Upper lobe of right lung (tissue), 1 donor: ENCODE data around the gene ZNF132. TPM values are rescaled to one million over a fixed set of nuclear protein-coding genes. Genes with fewer than 3 reads are reported as not detected.
"Not testable (repeated sequence)": the region's sequence is repeated elsewhere in the genome, so short reads cannot be mapped to it uniquely, and the experiment has no call there.

ENCODE experiments used
- ATAC-seq: fragments of 200-7000 bp; cut with Tn5 transposase; one replicate; pipeline ENCODE4 v1.9.1; 2020; ENCODE audit warnings: mild to moderate bottlenecking, moderate library complexity
- DNase-seq: peaks from one replicate; pipeline ENCODE4 v3.0.0-alpha.2; 2020
- H3K27ac ChIP-seq: fragments of 200-600 bp; one replicate; pipeline ENCODE4 v1.8.0; 2022
- H3K27me3 ChIP-seq: fragments of 200-600 bp; one replicate; pipeline ENCODE4 v1.8.0; 2022; ENCODE audit warnings: mild to moderate bottlenecking
- H3K36me3 ChIP-seq: fragments of 200-600 bp; one replicate; pipeline ENCODE4 v1.8.0; 2022
- H3K4me1 ChIP-seq: fragments of 200-600 bp; one replicate; pipeline ENCODE4 v1.8.0; 2022
- H3K4me3 ChIP-seq: fragments of 200-600 bp; one replicate; pipeline ENCODE4 v1.8.0; 2022; ENCODE audit warnings: mild to moderate bottlenecking
- H3K9me3 ChIP-seq: fragments of 200-600 bp; one replicate; pipeline ENCODE4 v1.8.0; 2022
- CTCF ChIP-seq: fragments of 200-600 bp; IDR thresholded peaks from one replicate; pipeline ENCODE4 v1.8.0; 2022; ENCODE audit warnings: antibody characterized with exemption
- intact Hi-C: fragments of 100-400 bp; cut with DNase I; formaldehyde crosslinking; loops from one replicate; pipeline ENCODE4 v1.11.0; 2022
- total RNA-seq: library from RNA; stranded (reverse); fragmentation: NEBNext Ultra II Directional; extraction: Animal tissue kit (Norgen Biotek cat#: 25700); gene quantifications from one replicate; pipeline ENCODE4 v1.2.1, GENCODE V29; 2021
- donor health status: DM: no; HTN: yes; CAD: no; lungs with severe emphysema.

The ZNF132 gene
- total RNA-seq, 1 donor from 2014 or later, result 5.1 TPM

- no peak overlapping the region for H3K4me3 ChIP-seq
- peaks cover 7% of the 10 kb centered on the region for H3K36me3 ChIP-seq
- no peak for TF ChIP-seq CTCF
- H3K27me3 ChIP-seq, result no peaks in the 10 kb centered on the region
- no peak for DNase-seq
- peaks cover 5% of the 10 kb centered on the region for H3K4me1 ChIP-seq
- H3K27ac ChIP-seq, result no peak overlapping the region
- no peak for ATAC-seq
- intact Hi-C loops, result no loop called here
- no peaks in the 10 kb centered on the region for H3K9me3 ChIP-seq
These were observed 16.2 kb upstream of the ZNF132 start for GRCh38 chr19:58456111-58456510.

GRCh38 chr19:58455306-58455705, 15.4 kb upstream of the ZNF132 start:
- Histone ChIP-seq H3K4me1 (peaks cover 11% of the 10 kb centered on the region), H3K9me3 (no peaks in the 10 kb centered on the region), H3K27ac (no peak overlapping the region), H3K4me3 (no peak overlapping the region), H3K27me3 (no peaks in the 10 kb centered on the region), H3K36me3 (peaks cover 7% of the 10 kb centered on the region)
- ATAC-seq, result no peak
- intact Hi-C loops, result no loop called here
- no peak for TF ChIP-seq CTCF
- DNase-seq, result no peak

GRCh38 chr19:58453743-58454142, 13.8 kb upstream of the ZNF132 start:
- ATAC-seq (no peak), DNase-seq (no peak)
- Histone ChIP-seq H3K27me3 (no peaks in the 10 kb centered on the region), H3K27ac (no peak overlapping the region), H3K4me1 (peaks cover 11% of the 10 kb centered on the region), H3K36me3 (peaks cover 7% of the 10 kb centered on the region), H3K9me3 (no peaks in the 10 kb centered on the region), H3K4me3 (no peak overlapping the region)
- TF ChIP-seq CTCF, result no peak
- intact Hi-C loops, result no loop called here

- Histone ChIP-seq H3K4me1 (peaks cover 11% of the 10 kb centered on the region), H3K4me3 (peak within 1 kb of the TSS; percentile 91), H3K27me3 (peaks cover 6% of the 10 kb centered on the region), H3K9me3 (no peaks in the 10 kb centered on the region), H3K36me3 (peaks cover 7% of the 10 kb centered on the region), H3K27ac (peak within 1 kb of the TSS; percentile 78)
- TF ChIP-seq CTCF, result no peak
- ATAC-seq (peak; percentile 98), DNase-seq (peak; percentile 98)
- intact Hi-C loops, result no loop called here
These were observed 11.6 kb upstream of the ZNF132 start, which contains the start of gene ZNF324B for GRCh38 chr19:58451358-58452101. ZNF324B (plus strand) TSS chr19:58451622; CDS start chr19:58453702, 2,080 bp downstream.

GRCh38 chr19:58450856-58451357, 11.0 kb upstream of the ZNF132 start:
- H3K4me3 ChIP-seq, result peak overlapping the region; percentile 91
- peak overlapping the region; percentile 24 for H3K27ac ChIP-seq
- ATAC-seq (peak; percentile 20), DNase-seq (no peak)
- intact Hi-C loops, result no loop called here
- no peak for TF ChIP-seq CTCF
- H3K4me1 ChIP-seq, result peaks cover 11% of the 10 kb centered on the region
- H3K36me3 ChIP-seq, result peaks cover 7% of the 10 kb centered on the region
- H3K9me3 ChIP-seq, result no peaks in the 10 kb centered on the region
- H3K27me3 ChIP-seq, result peaks cover 6% of the 10 kb centered on the region

- intact Hi-C loops, DNase-seq, H3K27ac ChIP-seq, H3K36me3 ChIP-seq, H3K9me3 ChIP-seq, ATAC-seq, H3K27me3 ChIP-seq, H3K4me3 ChIP-seq: not testable (repeated sequence)
- peaks cover 11% of the 10 kb centered on the region for H3K4me1 ChIP-seq
These were observed 10.0 kb upstream of the ZNF132 start for GRCh38 chr19:58449980-58450379.

GRCh38 chr19:58448860-58449259, 8.9 kb upstream of the ZNF132 start:
- H3K9me3 ChIP-seq, H3K27ac ChIP-seq, H3K27me3 ChIP-seq, intact Hi-C loops, DNase-seq, H3K4me3 ChIP-seq, H3K36me3 ChIP-seq, ATAC-seq: not testable (repeated sequence)
- peaks cover 11% of the 10 kb centered on the region for H3K4me1 ChIP-seq

GRCh38 chr19:58442986-58443385, 3.0 kb upstream of the ZNF132 start:
- peaks cover 15% of the 10 kb centered on the region for H3K4me1 ChIP-seq
- intact Hi-C loops, ATAC-seq, H3K36me3 ChIP-seq, H3K4me3 ChIP-seq, H3K9me3 ChIP-seq, H3K27ac ChIP-seq, H3K27me3 ChIP-seq, DNase-seq: not testable (repeated sequence)
